NCI-H1092 treated with DMSO at 0.1 percent for 48 hours (cell line): ENCODE data around the gene AMBP.

Source experiments
- DNase-seq: peaks from one replicate; lab custom pipeline; 2025; lab: John Stamatoyannopoulos, UW

The AMBP gene

GRCh38 chr9:114031037-114031630 is 47.0 kb downstream of the AMBP start:
- no peak for DNase-seq

GRCh38 chr9:114030364-114030763 is 47.7 kb downstream of the AMBP start:
- no peak for DNase-seq

GRCh38 chr9:114029311-114030170 is 48.6 kb downstream of the AMBP start:
- DNase-seq, result no peak

GRCh38 chr9:114028646-114029045 is 49.5 kb downstream of the AMBP start:
- DNase-seq, result no peak

- no peak for DNase-seq
Observed at GRCh38 chr9:114027863-114028465, 50.1 kb downstream of the AMBP start.

GRCh38 chr9:114027159-114027862 is 50.8 kb downstream of the AMBP start:
- no peak for DNase-seq

DNA sequence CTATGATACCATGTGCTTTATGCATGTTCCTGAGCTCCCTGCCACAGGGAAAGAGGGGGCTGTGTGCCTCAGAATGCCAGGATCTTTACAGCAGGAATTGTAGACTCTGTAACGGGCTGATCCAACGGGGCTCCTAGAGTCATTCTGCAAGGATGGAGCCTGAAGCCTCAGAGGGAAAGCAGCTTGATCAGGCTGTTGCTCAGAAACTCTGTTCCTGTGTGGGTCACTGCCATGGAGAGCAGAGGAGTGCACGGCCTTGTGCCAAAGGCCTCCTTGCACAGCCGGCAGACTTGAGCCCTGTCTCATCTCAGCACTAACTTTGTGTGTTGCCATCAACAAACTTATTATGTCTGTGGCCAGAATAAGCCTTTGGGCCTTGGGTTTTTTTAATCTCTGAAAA is 51.8 kb downstream of the AMBP start:
- DNase-seq, result no peak

DNA sequence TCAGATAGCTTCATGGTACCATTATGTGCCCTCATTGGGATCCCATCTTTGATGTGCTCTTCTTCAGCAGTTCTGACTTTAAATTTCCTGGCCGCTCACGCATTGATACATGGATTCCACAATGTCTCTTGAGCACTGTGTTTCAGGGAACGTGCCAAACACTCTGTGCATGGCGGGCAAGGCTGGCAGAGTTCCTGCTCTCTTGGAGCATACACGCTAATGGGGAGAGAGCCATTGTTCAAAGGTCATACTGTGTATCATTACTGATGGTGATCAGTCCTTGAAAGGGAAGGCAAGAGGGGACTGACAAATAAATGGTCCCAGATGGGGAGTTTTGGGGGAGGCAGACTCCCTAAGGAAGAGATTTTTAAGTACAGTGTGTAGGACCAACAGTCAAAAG is 52.3 kb downstream of the AMBP start:
- DNase-seq, result no peak

GRCh38 chr9:114025196-114025753 is 52.8 kb downstream of the AMBP start:
- DNase-seq, result no peak

DNA sequence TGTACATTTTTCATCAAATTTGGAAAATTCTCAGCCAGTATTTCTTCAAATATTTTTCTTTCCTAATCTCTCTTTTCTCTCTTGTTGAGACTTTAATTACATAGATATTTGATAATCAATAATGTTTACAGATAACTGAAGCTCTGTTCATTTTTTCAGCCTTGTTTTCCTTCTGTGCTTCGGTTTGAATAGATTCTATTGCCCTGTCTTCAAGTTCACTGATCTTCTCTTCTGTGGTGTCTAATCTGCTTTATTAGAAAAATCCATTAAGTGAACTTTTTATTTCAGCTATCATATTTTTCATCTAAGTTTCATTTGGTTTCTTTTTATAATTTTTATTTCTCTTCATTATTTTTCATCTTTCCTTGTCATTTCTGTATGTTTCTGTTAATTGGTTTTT is 54.1 kb downstream of the AMBP start:
- DNase-seq, result no peak

DNA sequence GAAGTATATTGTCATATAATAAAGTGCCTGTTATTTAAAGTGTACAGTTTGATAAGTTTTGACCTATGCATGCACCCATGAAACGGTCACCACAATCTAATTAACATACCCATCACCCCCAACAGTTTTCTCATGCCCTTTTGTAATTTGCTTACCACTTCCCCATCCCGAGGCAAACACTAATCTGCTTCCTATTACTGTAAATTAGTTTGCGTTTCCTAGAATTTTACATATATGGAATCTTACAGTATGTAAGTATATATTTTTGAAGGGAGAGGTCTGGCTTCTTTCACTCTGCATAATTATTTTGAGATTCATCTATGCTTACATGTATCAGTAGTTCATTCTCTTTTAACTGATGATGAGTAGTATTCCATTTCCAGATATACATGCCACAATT is 56.5 kb downstream of the AMBP start:
- DNase-seq, result no peak

- DNase-seq, result no peak
Observed at GRCh38 chr9:114017741-114018715, 60.1 kb downstream of the AMBP start.

GRCh38 chr9:114016629-114017423 is 61.3 kb downstream of the AMBP start:
- no peak for DNase-seq

DNA sequence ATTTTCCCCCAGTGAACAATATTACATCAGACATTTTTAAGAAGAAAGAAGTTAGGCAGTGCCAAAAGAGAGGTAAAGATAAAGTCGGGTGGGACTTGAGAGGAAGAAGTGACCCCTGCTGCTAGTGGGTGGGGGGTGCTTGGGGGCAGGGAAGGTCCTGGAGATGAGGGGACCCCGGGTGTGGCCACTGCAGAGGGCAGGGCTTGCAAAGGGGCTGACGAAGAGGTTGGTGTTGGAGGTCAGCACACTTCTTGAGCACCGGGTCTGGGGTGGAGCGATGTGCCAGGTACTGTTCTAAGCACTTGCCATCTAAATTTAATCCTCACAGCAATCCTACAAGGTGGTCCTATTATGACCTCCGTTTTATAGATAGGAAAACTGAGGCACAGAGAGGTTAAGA is 62.0 kb downstream of the AMBP start:
- DNase-seq, result no peak

DNA sequence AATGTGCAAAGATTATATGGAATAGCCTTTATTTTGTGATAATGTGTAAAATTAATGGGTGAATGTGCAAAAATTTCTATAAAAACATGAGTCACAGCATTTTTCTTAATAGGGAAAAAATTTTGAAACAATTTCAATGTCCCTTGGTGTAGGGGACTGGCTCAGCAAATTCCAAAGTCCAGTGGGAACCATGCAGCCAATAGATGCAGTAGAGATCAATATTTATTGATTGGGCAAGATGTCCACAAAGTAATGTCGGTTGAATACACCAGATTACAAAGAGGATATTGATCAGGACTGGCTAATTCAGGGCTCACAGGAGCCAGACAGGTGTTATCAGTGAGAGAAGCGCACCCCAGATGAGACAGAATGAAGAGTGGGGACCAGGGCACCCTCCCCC is 62.5 kb downstream of the AMBP start:
- DNase-seq, result no peak

DNA sequence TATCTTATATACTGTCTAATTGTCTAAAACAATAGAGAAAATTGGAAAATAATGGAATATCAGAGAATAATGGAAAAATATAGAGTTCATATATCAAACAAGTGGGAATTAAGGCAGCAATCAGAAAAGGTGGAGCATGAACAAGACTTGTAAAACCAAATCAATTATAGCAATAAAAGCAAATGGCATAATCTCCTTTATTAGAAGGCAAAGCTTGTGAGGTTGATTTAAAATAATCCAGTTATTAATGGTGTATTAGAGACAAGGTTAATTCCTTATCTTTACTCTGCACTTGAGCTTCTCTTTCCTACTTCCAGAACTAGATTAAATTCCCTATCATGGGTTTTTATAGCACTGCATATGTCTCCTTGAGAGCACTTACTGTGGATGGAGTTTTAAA is 64.1 kb downstream of the AMBP start:
- DNase-seq, result no peak

DNA sequence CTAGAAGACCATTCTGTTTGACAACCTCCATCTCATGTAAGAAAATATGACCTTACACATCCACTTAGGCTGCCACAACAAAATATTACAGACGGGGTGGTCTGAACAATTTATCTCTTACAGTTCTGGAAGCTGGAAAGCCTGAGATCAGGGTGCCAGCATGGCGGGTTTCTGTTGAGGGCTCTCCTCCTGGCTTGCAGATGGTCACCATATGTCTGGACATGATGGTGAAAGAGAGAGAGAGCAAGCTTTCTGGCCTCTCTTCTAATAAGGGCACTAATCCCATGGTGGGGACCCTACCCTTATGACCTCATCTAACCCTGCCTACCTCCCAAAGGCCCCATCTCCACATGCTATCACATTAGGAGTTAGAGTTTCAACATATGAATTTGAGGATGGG is 66.0 kb downstream of the AMBP start:
- no peak for DNase-seq

DNA sequence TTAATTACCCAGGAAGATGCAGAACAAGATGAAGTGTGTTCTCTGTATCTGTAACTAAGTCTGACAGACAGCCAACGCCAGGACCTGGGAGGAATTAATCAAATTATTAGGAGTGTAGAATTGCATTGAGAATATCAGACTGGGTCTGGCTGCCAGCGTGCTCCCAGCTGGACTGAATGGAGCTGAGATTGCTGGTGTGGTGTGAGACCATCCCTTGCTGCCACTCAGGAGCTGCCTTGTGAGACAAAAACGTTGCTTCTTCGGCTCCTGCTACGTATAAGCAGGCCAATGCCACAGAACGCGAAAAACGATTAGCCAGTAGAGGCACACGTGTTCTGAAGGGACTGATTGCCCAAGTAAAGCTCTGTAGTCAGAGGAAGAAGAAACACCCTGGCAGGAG is 66.8 kb downstream of the AMBP start:
- no peak for DNase-seq
